Measurements from ENCODE around the gene CCDC85C.

Gene CCDC85C

DNA sequence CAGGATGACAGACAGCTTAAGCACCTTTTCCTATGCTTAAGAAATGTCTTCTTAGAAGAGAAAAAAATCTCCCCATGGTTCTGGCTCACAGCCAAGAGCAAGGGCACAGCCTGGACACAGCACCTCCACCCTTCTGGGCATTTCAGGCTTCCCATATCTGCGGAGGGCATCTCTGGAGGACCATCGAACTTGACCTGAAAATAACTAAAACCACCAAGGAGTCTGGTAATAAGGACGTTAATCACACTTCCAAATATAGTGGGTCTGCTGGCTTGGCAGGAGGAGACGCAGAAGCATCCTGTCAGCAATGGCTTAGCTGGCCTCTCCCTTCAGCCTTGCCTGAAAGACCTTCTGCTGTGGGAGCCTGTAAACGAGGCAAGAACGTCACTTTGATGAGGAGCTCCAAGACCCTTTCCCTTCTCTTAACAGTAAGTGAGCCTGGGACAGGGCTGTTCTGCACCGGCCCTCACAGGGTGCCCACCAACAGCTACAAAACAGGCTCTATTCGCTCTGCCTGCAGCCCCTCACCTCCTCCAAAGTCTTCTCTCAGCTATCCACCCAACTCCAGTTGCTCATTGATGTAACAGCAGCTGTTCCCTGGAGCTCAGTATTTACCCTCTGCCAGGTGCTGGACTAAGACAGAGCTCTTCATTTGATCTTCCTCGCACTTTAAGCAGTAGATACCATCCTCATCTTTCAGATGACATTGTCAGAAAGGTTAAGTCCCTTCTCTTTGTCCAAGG is 136.5 kb downstream of the CCDC85C start:
- no peak for DNase-seq

DNA sequence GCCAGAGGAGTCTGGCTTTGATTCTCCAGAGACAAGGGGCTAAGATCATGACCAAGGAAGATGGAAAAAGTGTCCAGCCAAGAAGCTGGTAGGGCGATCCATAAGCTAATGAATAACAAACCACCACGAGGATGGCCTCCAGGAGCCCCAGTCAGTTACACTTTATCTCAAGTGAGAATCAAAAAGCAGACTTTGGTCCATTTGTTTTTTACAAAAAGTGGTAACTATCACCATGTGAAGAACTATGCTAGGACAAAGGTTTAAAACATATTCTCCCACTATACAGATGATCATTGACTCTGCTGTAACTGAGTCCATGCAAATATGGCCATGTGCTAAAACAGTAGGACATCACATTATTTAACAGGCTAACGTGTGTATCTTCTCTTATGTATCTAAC is 137.2 kb downstream of the CCDC85C start:
- no peak for DNase-seq

DNA sequence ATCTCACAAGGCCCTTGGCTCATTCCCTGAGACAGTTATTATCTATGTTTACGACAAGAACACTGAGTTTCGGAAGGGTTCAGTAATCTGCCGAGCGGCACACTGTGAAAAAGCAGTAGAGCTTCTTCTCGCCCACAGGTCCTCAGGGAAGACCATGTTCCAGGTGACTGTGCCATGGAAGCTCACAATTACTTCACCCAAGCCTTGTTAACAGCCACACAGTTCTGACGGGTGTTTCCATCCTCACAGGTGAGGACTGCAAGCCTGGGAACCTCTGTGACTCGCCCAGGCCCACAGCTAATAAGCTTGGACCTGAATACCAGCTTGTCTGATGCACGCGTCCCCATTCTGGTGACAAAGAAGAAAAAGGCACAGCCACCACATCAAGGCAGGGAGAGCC is 138.7 kb downstream of the CCDC85C start:
- no peak for DNase-seq

DNA sequence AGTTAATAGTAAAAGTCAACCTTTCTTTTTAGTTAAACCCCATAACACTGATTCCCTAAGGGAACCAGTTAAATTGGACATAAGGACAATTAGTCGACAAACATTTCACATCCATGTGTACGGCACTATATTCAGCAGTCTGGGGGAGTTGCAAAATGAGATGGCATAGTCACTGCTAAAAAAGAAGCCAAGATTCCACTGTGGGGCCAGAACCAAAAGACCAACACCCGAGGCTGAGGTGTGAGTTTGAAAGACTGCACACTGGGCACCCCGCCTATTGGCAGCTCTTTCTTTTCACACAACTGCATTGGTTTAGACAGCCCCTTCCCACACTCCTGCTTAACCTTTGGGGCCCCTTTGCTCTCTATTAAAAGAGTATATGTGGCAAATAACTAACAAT is 140.0 kb downstream of the CCDC85C start:
- DNase-seq, result no peak

DNA sequence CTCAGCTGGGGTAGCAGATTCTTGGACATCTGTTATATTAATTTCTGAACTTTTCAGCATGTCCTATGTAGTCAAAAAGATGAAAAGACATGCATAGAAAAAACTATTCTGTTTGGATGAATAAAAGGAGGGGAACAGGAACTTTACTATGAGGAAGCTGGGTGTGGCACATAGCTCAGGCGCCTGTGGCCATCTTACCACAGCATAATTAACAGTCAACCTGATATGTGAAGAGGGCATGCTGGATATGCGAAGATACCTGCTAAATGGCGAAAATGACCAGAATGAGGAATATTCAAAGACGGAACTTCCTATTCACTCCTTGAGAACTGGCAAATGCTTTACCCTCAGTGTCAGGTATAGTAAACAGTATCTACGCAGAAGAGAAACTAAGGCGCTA is 141.8 kb downstream of the CCDC85C start:
- DNase-seq, result no peak

DNA sequence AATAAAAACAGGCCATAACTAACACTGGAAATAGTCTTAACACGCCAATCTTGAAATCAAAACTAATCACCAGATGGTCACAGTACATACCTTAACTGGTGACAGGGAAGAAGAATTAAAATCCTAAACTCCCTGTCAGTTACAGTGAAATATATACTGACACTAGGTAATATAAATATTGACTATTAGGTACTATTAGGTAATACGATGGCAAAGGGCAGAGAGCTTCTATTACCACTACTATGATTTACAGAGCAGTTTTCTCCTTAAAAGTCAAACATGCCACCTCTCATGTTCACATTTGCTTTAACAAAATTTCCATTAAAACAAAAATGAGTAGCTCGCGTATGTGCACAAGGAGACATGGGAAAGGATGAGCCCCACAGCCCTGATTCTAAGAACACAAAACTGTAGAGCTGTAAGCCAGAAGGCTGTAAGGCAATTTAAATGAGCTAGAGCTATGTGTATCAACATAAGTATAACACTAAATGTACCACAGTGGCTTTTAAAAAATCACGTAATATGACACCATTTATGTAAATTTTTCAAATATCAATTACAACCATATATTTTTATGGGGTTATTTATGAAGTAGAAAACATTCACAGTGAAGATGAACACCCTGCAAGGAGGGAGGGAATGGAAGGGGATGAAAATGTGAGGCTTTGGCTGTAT is 142.5 kb downstream of the CCDC85C start:
- DNase-seq, result no peak

DNA sequence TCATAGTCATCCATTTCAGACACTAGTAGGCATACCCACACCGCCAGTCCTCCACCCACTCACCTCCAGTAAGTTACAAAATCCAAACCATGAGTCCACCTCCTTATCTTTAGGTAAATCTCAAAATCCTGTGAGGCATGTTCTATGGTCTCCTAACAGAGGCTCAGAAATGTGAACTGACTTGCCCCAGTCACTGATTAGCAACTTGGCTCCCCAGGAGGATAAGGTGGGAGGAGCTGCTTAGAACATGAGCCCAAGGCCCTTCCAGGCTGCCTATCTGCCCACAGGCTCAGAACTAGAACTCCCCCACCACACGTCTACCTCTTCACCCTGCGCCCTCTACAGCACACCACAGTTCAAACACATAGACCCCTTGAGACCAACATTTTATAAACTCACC is 143.2 kb downstream of the CCDC85C start:
- no peak for DNase-seq

DNA sequence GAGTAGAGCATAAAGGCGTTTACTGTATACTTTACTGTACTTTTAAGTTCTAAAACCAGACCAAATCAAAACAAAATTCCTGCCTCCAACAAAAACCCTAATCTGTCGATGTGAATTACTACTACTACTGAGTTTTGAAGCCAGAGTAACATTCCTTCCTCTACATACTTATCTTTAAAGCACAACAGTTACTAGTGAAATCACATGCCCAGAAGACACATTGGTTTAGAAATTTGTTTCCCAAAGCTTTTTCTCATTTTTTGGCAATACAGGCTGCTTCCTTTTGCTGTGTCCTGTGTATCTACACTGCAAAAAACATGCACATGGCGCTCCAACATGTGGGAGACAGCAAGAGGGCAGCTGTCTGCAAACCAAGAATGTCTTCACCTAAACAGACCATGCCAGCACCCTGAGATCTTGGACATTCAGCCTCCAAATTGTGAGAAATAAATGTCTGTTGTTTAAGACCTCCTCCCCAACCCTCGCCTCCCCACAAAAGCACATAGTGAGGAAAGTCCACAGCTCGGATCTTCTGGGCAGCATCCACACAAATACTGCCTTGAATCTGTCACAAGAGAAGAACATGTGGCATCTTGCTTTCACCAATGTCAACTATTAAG is 144.4 kb downstream of the CCDC85C start:
- DNase-seq, result no peak

DNA sequence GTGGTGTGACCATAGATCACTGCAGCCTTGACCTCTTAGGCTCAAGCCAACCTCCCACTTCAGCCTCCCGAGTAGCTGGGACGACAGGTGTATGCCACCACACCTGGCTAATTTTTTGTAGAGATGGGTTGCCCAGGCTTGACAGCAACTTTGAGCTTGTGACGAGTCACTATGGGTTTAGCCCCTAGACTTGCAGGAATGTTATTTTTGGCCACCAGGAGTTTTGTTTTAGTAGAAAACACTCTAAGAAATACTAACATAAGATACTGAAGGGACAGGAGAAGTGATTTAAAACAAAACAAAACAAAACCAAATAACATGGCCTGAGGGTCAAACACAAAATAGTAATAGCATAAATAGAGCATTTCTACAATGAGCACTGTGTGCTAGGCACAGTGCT is 149.8 kb downstream of the CCDC85C start:
- DNase-seq, result no peak

DNA sequence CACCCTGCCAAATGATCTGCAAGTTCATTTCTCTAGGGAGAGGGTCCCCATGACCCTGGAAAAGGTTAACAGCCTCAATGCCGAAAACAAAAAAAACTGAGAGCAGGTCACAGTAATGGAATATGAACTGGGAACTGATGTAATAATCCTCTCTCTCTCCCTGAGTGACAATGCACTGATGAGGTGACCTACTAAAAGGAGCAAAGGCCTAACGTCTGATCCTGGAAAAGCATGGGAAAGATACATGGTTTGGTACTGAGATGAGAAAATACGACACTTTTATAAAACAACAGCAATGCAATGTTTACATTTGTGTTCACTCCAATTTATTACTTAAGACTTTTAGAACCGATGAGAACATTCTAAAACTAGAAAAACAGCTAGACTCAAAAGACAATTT is 151.0 kb downstream of the CCDC85C start:
- DNase-seq, result no peak

DNA sequence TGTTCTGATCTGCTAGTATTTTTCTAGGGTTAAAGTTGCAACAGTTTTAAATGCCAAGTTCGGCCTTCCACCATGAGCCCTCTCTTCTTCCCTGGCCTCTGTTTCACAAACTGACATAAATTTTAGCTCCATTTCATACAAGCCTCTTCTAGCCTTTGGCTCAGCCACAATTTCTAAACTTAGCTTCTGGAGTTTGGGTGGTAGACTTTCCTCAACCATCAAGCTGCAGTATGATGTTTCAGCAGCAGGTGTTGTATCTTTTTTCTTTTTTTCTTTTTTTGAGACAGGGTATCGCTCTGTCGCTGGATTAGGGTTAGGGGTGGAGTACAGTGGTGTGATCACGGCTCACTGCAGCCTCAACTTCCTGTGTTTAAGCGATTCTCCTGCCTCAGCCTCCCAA is 152.8 kb downstream of the CCDC85C start:
- DNase-seq, result no peak

DNA sequence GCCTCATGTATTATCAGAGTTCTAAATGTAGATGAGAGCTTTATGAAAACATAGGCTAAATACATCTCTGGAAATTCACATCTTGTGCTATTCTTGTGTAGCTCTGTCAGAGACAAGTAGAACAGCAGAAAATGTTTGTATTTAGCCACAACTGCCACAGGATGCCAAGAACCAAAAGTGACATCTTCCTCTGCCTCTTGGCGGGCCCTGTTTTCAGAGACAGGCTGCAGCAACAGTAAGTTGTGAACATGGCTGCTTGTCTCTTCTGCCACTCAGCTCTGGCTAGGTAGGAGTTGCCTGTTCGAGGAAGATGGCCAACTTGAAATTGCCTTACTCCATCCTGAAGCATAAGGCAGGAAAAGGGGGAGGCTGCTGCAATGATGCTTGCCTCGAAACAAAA is 153.7 kb downstream of the CCDC85C start:
- no peak for DNase-seq
